ENCODE data around the gene FADS2.
A peak's percentile ranks its signal among the peaks of the same experiment; 100 is the strongest.

The FADS2 gene

GRCh38 chr11:61863548-61864081 lies 35.5 kb downstream of the FADS2 start:
- FAIRE-seq (no peak), DNase-seq (ENCODE audit: extremely low spot score, insufficient read length, low read depth) (no peak)

- DNase-seq (ENCODE audit: extremely low spot score, insufficient read length, low read depth): no peak
- FAIRE-seq: no peak
Measured at GRCh38 chr11:61864814-61865775, 37.0 kb downstream of the FADS2 start.

GRCh38 chr11:61866231-61866957 lies 38.3 kb downstream of the FADS2 start:
- no peak for FAIRE-seq

GRCh38 chr11:61866958-61867343 lies 38.9 kb downstream of the FADS2 start:
- DNase-seq (ENCODE audit: extremely low spot score, insufficient read length, low read depth): no peak
- no peak for FAIRE-seq

More at GRCh38 chr11:61866231-61866957, 38.3 kb downstream of the FADS2 start:
- DNase-seq (ENCODE audit: extremely low spot score, insufficient read length, low read depth): no peak

- no peak for DNase-seq (ENCODE audit: extremely low spot score, insufficient read length, low read depth)
- FAIRE-seq: no peak
Measured at GRCh38 chr11:61868571-61869428, 40.7 kb downstream of the FADS2 start.

- FAIRE-seq: no peak
- no peak for DNase-seq (ENCODE audit: extremely low spot score, insufficient read length, low read depth)
Measured at GRCh38 chr11:61869429-61869707, 41.3 kb downstream of the FADS2 start.

GRCh38 chr11:61869708-61870451 lies 41.8 kb downstream of the FADS2 start:
- FAIRE-seq: no peak

GRCh38 chr11:61870541-61871031 lies 42.5 kb downstream of the FADS2 start:
- FAIRE-seq (no peak), DNase-seq (ENCODE audit: extremely low spot score, insufficient read length, low read depth) (no peak)

More at GRCh38 chr11:61869708-61870451, 41.8 kb downstream of the FADS2 start:
- no peak for DNase-seq (ENCODE audit: extremely low spot score, insufficient read length, low read depth)

- DNase-seq (ENCODE audit: extremely low spot score, insufficient read length, low read depth) (peak; percentile 64), FAIRE-seq (no peak)
Measured at GRCh38 chr11:61871158-61871597, 43.1 kb downstream of the FADS2 start.

- no peak for DNase-seq (ENCODE audit: extremely low spot score, insufficient read length, low read depth)
- no peak for FAIRE-seq
Measured at GRCh38 chr11:61872935-61873565, 45.0 kb downstream of the FADS2 start.

GRCh38 chr11:61873588-61874376 lies 45.7 kb downstream of the FADS2 start:
- no peak for FAIRE-seq
- DNase-seq (ENCODE audit: extremely low spot score, insufficient read length, low read depth): no peak

- FAIRE-seq: no peak
- DNase-seq (ENCODE audit: extremely low spot score, insufficient read length, low read depth): no peak
Measured at GRCh38 chr11:61874377-61874809, 46.3 kb downstream of the FADS2 start.

- FAIRE-seq (no peak), DNase-seq (ENCODE audit: extremely low spot score, insufficient read length, low read depth) (no peak)
Measured at GRCh38 chr11:61874853-61875252, 46.8 kb downstream of the FADS2 start.

- FAIRE-seq (no peak), DNase-seq (ENCODE audit: extremely low spot score, insufficient read length, low read depth) (no peak)
Measured at GRCh38 chr11:61875698-61876097, 47.6 kb downstream of the FADS2 start.

- FAIRE-seq: no peak
- DNase-seq (ENCODE audit: extremely low spot score, insufficient read length, low read depth): no peak
Measured at GRCh38 chr11:61879152-61879551, 51.1 kb downstream of the FADS2 start.

- peak; percentile 64 for DNase-seq (ENCODE audit: extremely low spot score, insufficient read length, low read depth)
- FAIRE-seq: peak; percentile 61
Measured at GRCh38 chr11:61880031-61880430, 51.9 kb downstream of the FADS2 start.

GRCh38 chr11:61880454-61880853 lies 52.4 kb downstream of the FADS2 start:
- peak; percentile 15 for FAIRE-seq
- no peak for DNase-seq (ENCODE audit: extremely low spot score, insufficient read length, low read depth)

GRCh38 chr11:61881397-61881796 lies 53.3 kb downstream of the FADS2 start:
- DNase-seq (ENCODE audit: extremely low spot score, insufficient read length, low read depth): no peak
- FAIRE-seq: no peak

Data from GM18507 (cell line).